Posterior cingulate gyrus (tissue), 11 donors: Measurements from ENCODE around the gene POU3F1.

Source experiments
- DNase-seq, 10 donors: peaks; one replicate each; pipeline versions ENCODE4 v3.0.0 to v3.0.0-alpha.2; 2020 to 2021; ENCODE audit warnings: mixed read lengths in 3 of 10
- intact Hi-C: fragments of 100-400 bp; cut with DNase I; formaldehyde crosslinking; loops from one replicate; pipeline ENCODE4 v1.15.1; 2023

The POU3F1 gene

GRCh38 chr1:38030596-38031512 lies 15.7 kb downstream of the POU3F1 start:
- intact Hi-C loops: no loop called here
- DNase-seq: peak in 2 of 10 donors; percentile 77 to 85

- peak in 2 of 10 donors; percentile 72 to 82 for DNase-seq
- intact Hi-C loops: loop anchor here (5.0 kb wide), 1 partner anchor 807 kb away; no protein-coding TSS in a partner anchor
These were observed 16.7 kb downstream of the POU3F1 start for GRCh38 chr1:38029685-38030511.

GRCh38 chr1:38029081-38029681 lies 17.4 kb downstream of the POU3F1 start:
- peak in 2 of 10 donors; percentile 82 to 88 for DNase-seq
- intact Hi-C loops: loop anchor here (5.0 kb wide), 1 partner anchor 808 kb away; no protein-coding TSS in a partner anchor

- intact Hi-C loops: loop anchor here (5.0 kb wide), 1 partner anchor 809 kb away; no protein-coding TSS in a partner anchor
- DNase-seq: peak in 1 of 10 donors; percentile 49
These were observed 17.9 kb downstream of the POU3F1 start for GRCh38 chr1:38028671-38029070.

- intact Hi-C loops: loop anchor here (5.0 kb wide), 1 partner anchor 809 kb away; no protein-coding TSS in a partner anchor
- DNase-seq: peak in 1 of 10 donors; percentile 41
These were observed 18.4 kb downstream of the POU3F1 start for GRCh38 chr1:38028105-38028591.

GRCh38 chr1:38027201-38028104 lies 19.1 kb downstream of the POU3F1 start:
- DNase-seq: peak in 2 of 10 donors; percentile 62 to 81
- intact Hi-C loops: loop anchor here (5.0 kb wide), 1 partner anchor 810 kb away; no protein-coding TSS in a partner anchor

GRCh38 chr1:38026592-38027200 lies 19.9 kb downstream of the POU3F1 start:
- peak in 9 of 10 donors; percentile 56 to 95 (median 75) for DNase-seq
- intact Hi-C loops: loop anchor here (5.0 kb wide), 1 partner anchor 811 kb away; no protein-coding TSS in a partner anchor

GRCh38 chr1:38025664-38026063 lies 20.9 kb downstream of the POU3F1 start:
- peak in 2 of 10 donors; percentile 1 to 15 for DNase-seq
- intact Hi-C loops: loop anchor here (5.0 kb wide), 1 partner anchor 812 kb away; no protein-coding TSS in a partner anchor

- DNase-seq: peak in 1 of 10 donors; percentile 3
- intact Hi-C loops: loop anchor here (5.0 kb wide), 1 partner anchor 812 kb away; no protein-coding TSS in a partner anchor
These were observed 21.4 kb downstream of the POU3F1 start for GRCh38 chr1:38025233-38025632.

- no peak for DNase-seq
- intact Hi-C loops: no loop called here
These were observed 23.8 kb downstream of the POU3F1 start for GRCh38 chr1:38022810-38023209.

GRCh38 chr1:38021969-38022368 lies 24.6 kb downstream of the POU3F1 start:
- no peak for DNase-seq
- intact Hi-C loops: no loop called here

GRCh38 chr1:38020396-38020795 lies 26.2 kb downstream of the POU3F1 start:
- intact Hi-C loops: no loop called here
- no peak for DNase-seq

GRCh38 chr1:38018864-38019343 lies 27.7 kb downstream of the POU3F1 start:
- DNase-seq: no peak
- intact Hi-C loops: no loop called here

GRCh38 chr1:38015978-38016725 lies 30.4 kb downstream of the POU3F1 start:
- DNase-seq: peak in 2 of 10 donors; percentile 14 to 53
- intact Hi-C loops: no loop called here

GRCh38 chr1:38014724-38015424 lies 31.7 kb downstream of the POU3F1 start:
- intact Hi-C loops: no loop called here
- DNase-seq: peak in 1 of 10 donors; percentile 19

GRCh38 chr1:38014171-38014570 lies 32.4 kb downstream of the POU3F1 start:
- no peak for DNase-seq
- intact Hi-C loops: no loop called here

- intact Hi-C loops: loop anchor here (2.0 kb wide), 1 partner anchor 66 kb away; the partner anchor contains the start of gene INPP5B
- DNase-seq: no peak
These were observed 33.4 kb downstream of the POU3F1 start for GRCh38 chr1:38013227-38013622.
